Middle frontal gyrus (tissue), 1 donor: Measurements from ENCODE around the gene RIMBP2.
A peak's percentile ranks its signal among the peaks of the same experiment; 100 is the strongest.

Source experiments
- DNase-seq: peaks from one replicate; pipeline ENCODE4 v3.0.0-alpha.2; 2015; ENCODE audit warnings: low spot score; ENCODE audit errors: extremely low spot score

The RIMBP2 gene

GRCh38 chr12:130737731-130738130, 21.6 kb upstream of the RIMBP2 start:
- DNase-seq = no peak

GRCh38 chr12:130729344-130729743, 13.2 kb upstream of the RIMBP2 start:
- no peak for DNase-seq

- DNase-seq = no peak
Measured at GRCh38 chr12:130728158-130729058, 12.3 kb upstream of the RIMBP2 start.

GRCh38 chr12:130719263-130719859, 3.3 kb upstream of the RIMBP2 start:
- DNase-seq = no peak

GRCh38 chr12:130717752-130718151, 1.7 kb upstream of the RIMBP2 start:
- DNase-seq = no peak

- no peak for DNase-seq
Measured at GRCh38 chr12:130716969-130717366, 869 bp upstream of the RIMBP2 start.

GRCh38 chr12:130715150-130715997, 725 bp downstream of the RIMBP2 start:
- DNase-seq = no peak

- DNase-seq = no peak
Measured at GRCh38 chr12:130714591-130715149, 1.4 kb downstream of the RIMBP2 start.

GRCh38 chr12:130714091-130714590, 2.0 kb downstream of the RIMBP2 start:
- peak; percentile 27 for DNase-seq

GRCh38 chr12:130713581-130713991, 2.5 kb downstream of the RIMBP2 start:
- no peak for DNase-seq

GRCh38 chr12:130712346-130713065, 3.6 kb downstream of the RIMBP2 start:
- DNase-seq = no peak

- no peak for DNase-seq
Measured at GRCh38 chr12:130711756-130712155, 4.3 kb downstream of the RIMBP2 start.

GRCh38 chr12:130710733-130711080, 5.4 kb downstream of the RIMBP2 start:
- DNase-seq = no peak

GRCh38 chr12:130709971-130710732, 5.9 kb downstream of the RIMBP2 start:
- no peak for DNase-seq

- DNase-seq = no peak
Measured at GRCh38 chr12:130709151-130709970, 6.7 kb downstream of the RIMBP2 start.

- DNase-seq = no peak
Measured at GRCh38 chr12:130708648-130709047, 7.5 kb downstream of the RIMBP2 start.

GRCh38 chr12:130707571-130707891, 8.6 kb downstream of the RIMBP2 start:
- no peak for DNase-seq

- DNase-seq = no peak
Measured at GRCh38 chr12:130706885-130707570, 9.1 kb downstream of the RIMBP2 start.

GRCh38 chr12:130706311-130706710, 9.8 kb downstream of the RIMBP2 start:
- DNase-seq = no peak
